ENCODE measurements around the gene UBE2I. TPM values are rescaled to one million over a fixed set of nuclear protein-coding genes. Genes with fewer than 3 reads are reported as not detected.

Gene UBE2I
- total RNA-seq, 1 experiment from 2014 or later: 198 TPM

- no peak overlapping the region for H3K4me3 ChIP-seq (ENCODE audit: low read depth in 2 of 2, low read length in 2 of 2)
- H3K9me3 ChIP-seq (ENCODE audit: control insufficient read depth, insufficient read depth, low read depth, low read length): no peaks in the 10 kb centered on the region
- H3K27ac ChIP-seq (ENCODE audit: low read length): no peak overlapping the region
- ChIA-PET POLR2A (no interaction called here), CTCF (interaction anchor here (0.7 to 0.9 kb wide), 2 partner anchors 16 to 274 kb away, joined by 3 to 11 read pairs; no protein-coding TSS in a partner anchor)
- no peaks in the 10 kb centered on the region for H3K27me3 ChIP-seq (ENCODE audit: control insufficient read depth, insufficient read depth, low read length)
- no TSS peak for BruUV-seq (replicated peaks)
- DNase-seq (ENCODE audit: low read depth, low spot score) (no peak), ATAC-seq (no peak)
- peak; percentile 64; the same call in 1 of the 2 replicates for TF ChIP-seq CTCF (IDR thresholded peaks at IDR 0.05)
- TF ChIP-seq, protein P1, sequence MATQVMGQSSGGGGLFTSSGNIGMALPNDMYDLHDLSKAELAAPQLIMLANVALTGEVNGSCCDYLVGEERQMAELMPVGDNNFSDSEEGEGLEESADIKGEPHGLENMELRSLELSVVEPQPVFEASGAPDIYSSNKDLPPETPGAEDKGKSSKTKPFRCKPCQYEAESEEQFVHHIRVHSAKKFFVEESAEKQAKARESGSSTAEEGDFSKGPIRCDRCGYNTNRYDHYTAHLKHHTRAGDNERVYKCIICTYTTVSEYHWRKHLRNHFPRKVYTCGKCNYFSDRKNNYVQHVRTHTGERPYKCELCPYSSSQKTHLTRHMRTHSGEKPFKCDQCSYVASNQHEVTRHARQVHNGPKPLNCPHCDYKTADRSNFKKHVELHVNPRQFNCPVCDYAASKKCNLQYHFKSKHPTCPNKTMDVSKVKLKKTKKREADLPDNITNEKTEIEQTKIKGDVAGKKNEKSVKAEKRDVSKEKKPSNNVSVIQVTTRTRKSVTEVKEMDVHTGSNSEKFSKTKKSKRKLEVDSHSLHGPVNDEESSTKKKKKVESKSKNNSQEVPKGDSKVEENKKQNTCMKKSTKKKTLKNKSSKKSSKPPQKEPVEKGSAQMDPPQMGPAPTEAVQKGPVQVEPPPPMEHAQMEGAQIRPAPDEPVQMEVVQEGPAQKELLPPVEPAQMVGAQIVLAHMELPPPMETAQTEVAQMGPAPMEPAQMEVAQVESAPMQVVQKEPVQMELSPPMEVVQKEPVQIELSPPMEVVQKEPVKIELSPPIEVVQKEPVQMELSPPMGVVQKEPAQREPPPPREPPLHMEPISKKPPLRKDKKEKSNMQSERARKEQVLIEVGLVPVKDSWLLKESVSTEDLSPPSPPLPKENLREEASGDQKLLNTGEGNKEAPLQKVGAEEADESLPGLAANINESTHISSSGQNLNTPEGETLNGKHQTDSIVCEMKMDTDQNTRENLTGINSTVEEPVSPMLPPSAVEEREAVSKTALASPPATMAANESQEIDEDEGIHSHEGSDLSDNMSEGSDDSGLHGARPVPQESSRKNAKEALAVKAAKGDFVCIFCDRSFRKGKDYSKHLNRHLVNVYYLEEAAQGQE (IDR thresholded peaks at IDR 0.05; ENCODE audit: insufficient read depth in 1 of 2, low read depth in 2 of 2, low read length in 1 of 2): no peak
- H3K36me3 ChIP-seq (ENCODE audit: control insufficient read depth, insufficient read depth, low read length): peaks cover 3% of the 10 kb centered on the region; the same call in 1 of the 2 replicates
- H3K4me1 ChIP-seq (ENCODE audit: control insufficient read depth, insufficient read depth, low read length): peaks cover 10% of the 10 kb centered on the region
- in situ Hi-C loops (cut with HindIII; ENCODE audit: low pct_unique_long_range_greater_than_20kb, low sequenced_read_pairs): no loop called here
- intact Hi-C loops (cut with micrococcal nuclease; ENCODE audit: unreplicated experiment): no loop called here
Measured at GRCh38 chr16:1346422-1347285, 37.2 kb downstream of the UBE2I start.

GRCh38 chr16:1347286-1347855 is 37.9 kb downstream of the UBE2I start:
- intact Hi-C loops (cut with micrococcal nuclease; ENCODE audit: unreplicated experiment) (no loop called here), in situ Hi-C loops (cut with HindIII; ENCODE audit: low pct_unique_long_range_greater_than_20kb, low sequenced_read_pairs) (no loop called here)
- ChIA-PET CTCF (interaction anchor here (0.7 to 0.9 kb wide), 2 partner anchors 17 to 273 kb away, joined by 3 to 11 read pairs; no protein-coding TSS in a partner anchor), POLR2A (no interaction called here)
- TF ChIP-seq TCF7L2 (IDR thresholded peaks at IDR 0.05; ENCODE audit: low read depth, low read length): no peak
- no peak for TF ChIP-seq POLR2AphosphoS5 (IDR thresholded peaks at IDR 0.05; ENCODE audit: low read depth, low read length)
- TF ChIP-seq SIN3A (IDR thresholded peaks at IDR 0.05; ENCODE audit: borderline replicate concordance, insufficient read depth, low read depth, low read length): no peak
- TF ChIP-seq, protein P1 (IDR thresholded peaks at IDR 0.05; ENCODE audit: insufficient read depth in 1 of 2, low read depth in 2 of 2, low read length in 1 of 2): no peak
- TF ChIP-seq CTCF (IDR thresholded peaks at IDR 0.05): no peak
- DNase-seq (ENCODE audit: low read depth, low spot score): no peak
- no peak overlapping the region for H3K4me3 ChIP-seq (ENCODE audit: low read depth in 2 of 2, low read length in 2 of 2)
- peaks cover 10% of the 10 kb centered on the region for H3K4me1 ChIP-seq (ENCODE audit: control insufficient read depth, insufficient read depth, low read length)
- no peaks in the 10 kb centered on the region for H3K27me3 ChIP-seq (ENCODE audit: control insufficient read depth, insufficient read depth, low read length)
- no peaks in the 10 kb centered on the region for H3K9me3 ChIP-seq (ENCODE audit: control insufficient read depth, insufficient read depth, low read depth, low read length)
- peaks cover 8% of the 10 kb centered on the region; the same call in 1 of the 2 replicates for H3K36me3 ChIP-seq (ENCODE audit: control insufficient read depth, insufficient read depth, low read length)
- no peak overlapping the region for H3K27ac ChIP-seq (ENCODE audit: low read length)
- BruUV-seq (replicated peaks): no TSS peak
- ATAC-seq: no peak
